ENCODE results near the gene VEZF1.

DNA sequence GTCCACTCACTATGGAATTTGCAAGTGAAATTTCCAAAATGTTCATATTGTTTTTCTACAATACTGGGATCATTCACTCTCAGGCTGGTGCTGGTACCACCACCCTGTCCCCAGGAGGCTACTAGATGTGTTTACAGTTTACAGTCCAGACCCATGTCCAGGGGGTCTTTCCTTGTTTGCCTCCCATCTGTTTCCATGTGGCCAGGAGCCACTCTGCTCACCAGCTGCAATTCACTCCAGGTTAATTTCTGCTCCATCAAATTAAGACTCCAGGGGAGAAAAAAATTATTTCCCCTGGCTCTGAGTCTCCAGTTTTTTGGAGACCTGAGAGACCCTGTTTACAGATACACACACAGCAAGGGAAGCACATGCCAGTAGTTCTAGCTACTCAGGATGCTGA lies 31.5 kb upstream of the VEZF1 start:
- TF ChIP-seq POLR2A (IDR thresholded peaks at IDR 0.05; ENCODE audit: low read length) (no peak), GATA1 (IDR thresholded peaks at IDR 0.05; ENCODE audit: low read depth, low read length) (no peak)
